Measurements from ENCODE around the gene PXK.
A peak's percentile ranks its signal among the peaks of the same experiment; 100 is the strongest.

The PXK gene

GRCh38 chr3:58394339-58394738 lies 61.6 kb downstream of the PXK start:
- Mint-ChIP-seq H3K36me3 (peaks cover 8% of the 10 kb centered on the region), H3K27me3 (no peaks in the 10 kb centered on the region), H3K4me3 (no peak overlapping the region), H3K9me3 (ENCODE audit: low read depth) (no peaks in the 10 kb centered on the region), H3K27ac (no peak overlapping the region), H3K4me1 (ENCODE audit: low read depth) (no peaks in the 10 kb centered on the region)

- H3K9me3 Mint-ChIP-seq (ENCODE audit: low read depth), result no peaks in the 10 kb centered on the region
- H3K4me3 Mint-ChIP-seq, result no peak overlapping the region
- H3K27ac Mint-ChIP-seq, result no peak overlapping the region
- H3K4me1 Mint-ChIP-seq (ENCODE audit: low read depth), result no peaks in the 10 kb centered on the region
- no peaks in the 10 kb centered on the region for H3K27me3 Mint-ChIP-seq
- peaks cover 5% of the 10 kb centered on the region for H3K36me3 Mint-ChIP-seq
Observed at GRCh38 chr3:58398669-58399333, 66.1 kb downstream of the PXK start.

- no peaks in the 10 kb centered on the region for H3K4me1 Mint-ChIP-seq (ENCODE audit: low read depth)
- no peaks in the 10 kb centered on the region for H3K27me3 Mint-ChIP-seq
- H3K9me3 Mint-ChIP-seq (ENCODE audit: low read depth), result no peaks in the 10 kb centered on the region
- peaks cover 7% of the 10 kb centered on the region for H3K36me3 Mint-ChIP-seq
- no peak overlapping the region for H3K4me3 Mint-ChIP-seq
- H3K27ac Mint-ChIP-seq, result no peak overlapping the region
Observed at GRCh38 chr3:58403513-58404109, 70.9 kb downstream of the PXK start.

- Mint-ChIP-seq H3K27ac (no peak overlapping the region), H3K36me3 (peaks cover 7% of the 10 kb centered on the region), H3K27me3 (no peaks in the 10 kb centered on the region)
Observed at GRCh38 chr3:58404396-58404795, 71.7 kb downstream of the PXK start.

GRCh38 chr3:58408906-58409305 lies 76.2 kb downstream of the PXK start:
- Mint-ChIP-seq H3K9me3 (ENCODE audit: low read depth) (no peaks in the 10 kb centered on the region), H3K27me3 (no peaks in the 10 kb centered on the region), H3K4me3 (no peak overlapping the region), H3K4me1 (ENCODE audit: low read depth) (no peaks in the 10 kb centered on the region), H3K27ac (no peak overlapping the region), H3K36me3 (peaks cover 7% of the 10 kb centered on the region)

More at GRCh38 chr3:58404396-58404795, 71.7 kb downstream of the PXK start:
- H3K9me3 Mint-ChIP-seq (ENCODE audit: low read depth), result no peaks in the 10 kb centered on the region
- no peak overlapping the region for H3K4me3 Mint-ChIP-seq
- no peaks in the 10 kb centered on the region for H3K4me1 Mint-ChIP-seq (ENCODE audit: low read depth)

GRCh38 chr3:58409663-58410062 lies 77.0 kb downstream of the PXK start:
- Mint-ChIP-seq H3K9me3 (ENCODE audit: low read depth) (no peaks in the 10 kb centered on the region), H3K36me3 (peaks cover 7% of the 10 kb centered on the region), H3K27ac (no peak overlapping the region)

GRCh38 chr3:58411036-58411435 lies 78.3 kb downstream of the PXK start:
- H3K27me3 Mint-ChIP-seq, result no peaks in the 10 kb centered on the region
- H3K27ac Mint-ChIP-seq, result no peak overlapping the region
- H3K36me3 Mint-ChIP-seq, result peaks cover 7% of the 10 kb centered on the region
- peaks cover 2% of the 10 kb centered on the region for H3K4me1 Mint-ChIP-seq (ENCODE audit: low read depth)
- H3K9me3 Mint-ChIP-seq (ENCODE audit: low read depth), result no peaks in the 10 kb centered on the region
- H3K4me3 Mint-ChIP-seq, result no peak overlapping the region

More at GRCh38 chr3:58409663-58410062, 77.0 kb downstream of the PXK start:
- peaks cover 2% of the 10 kb centered on the region for H3K4me1 Mint-ChIP-seq (ENCODE audit: low read depth)
- H3K27me3 Mint-ChIP-seq, result no peaks in the 10 kb centered on the region
- H3K4me3 Mint-ChIP-seq, result no peak overlapping the region

- Mint-ChIP-seq H3K9me3 (ENCODE audit: low read depth) (no peaks in the 10 kb centered on the region), H3K27ac (no peak overlapping the region), H3K36me3 (peaks cover 3% of the 10 kb centered on the region), H3K27me3 (no peaks in the 10 kb centered on the region), H3K4me3 (no peak overlapping the region), H3K4me1 (ENCODE audit: low read depth) (peaks cover 2% of the 10 kb centered on the region)
Observed at GRCh38 chr3:58411851-58412830, 79.4 kb downstream of the PXK start.

- Mint-ChIP-seq H3K27ac (no peak overlapping the region), H3K27me3 (no peaks in the 10 kb centered on the region), H3K4me3 (no peak overlapping the region), H3K9me3 (ENCODE audit: low read depth) (no peaks in the 10 kb centered on the region), H3K4me1 (ENCODE audit: low read depth) (peaks cover 2% of the 10 kb centered on the region), H3K36me3 (no peaks in the 10 kb centered on the region)
Observed at GRCh38 chr3:58414538-58415197, 82.0 kb downstream of the PXK start.

- no peak overlapping the region for H3K27ac Mint-ChIP-seq
- peaks cover 2% of the 10 kb centered on the region for H3K4me1 Mint-ChIP-seq (ENCODE audit: low read depth)
- H3K36me3 Mint-ChIP-seq, result no peaks in the 10 kb centered on the region
Observed at GRCh38 chr3:58416191-58416590, 83.5 kb downstream of the PXK start.

GRCh38 chr3:58417075-58417474 lies 84.4 kb downstream of the PXK start:
- H3K9me3 Mint-ChIP-seq (ENCODE audit: low read depth), result no peaks in the 10 kb centered on the region
- H3K4me3 Mint-ChIP-seq, result no peak overlapping the region
- H3K4me1 Mint-ChIP-seq (ENCODE audit: low read depth), result peaks cover 4% of the 10 kb centered on the region
- H3K36me3 Mint-ChIP-seq, result no peaks in the 10 kb centered on the region
- no peaks in the 10 kb centered on the region for H3K27me3 Mint-ChIP-seq
- H3K27ac Mint-ChIP-seq, result no peak overlapping the region

More at GRCh38 chr3:58416191-58416590, 83.5 kb downstream of the PXK start:
- H3K9me3 Mint-ChIP-seq (ENCODE audit: low read depth), result no peaks in the 10 kb centered on the region
- no peak overlapping the region for H3K4me3 Mint-ChIP-seq
- no peaks in the 10 kb centered on the region for H3K27me3 Mint-ChIP-seq

GRCh38 chr3:58418227-58418626 lies 85.5 kb downstream of the PXK start:
- H3K9me3 Mint-ChIP-seq (ENCODE audit: low read depth), result no peaks in the 10 kb centered on the region
- H3K27ac Mint-ChIP-seq, result peak overlapping the region; percentile 10
- no peaks in the 10 kb centered on the region for H3K27me3 Mint-ChIP-seq
- H3K4me1 Mint-ChIP-seq (ENCODE audit: low read depth), result peaks cover 4% of the 10 kb centered on the region
- peaks cover 2% of the 10 kb centered on the region for H3K36me3 Mint-ChIP-seq
- no peak overlapping the region for H3K4me3 Mint-ChIP-seq

- Mint-ChIP-seq H3K27me3 (no peaks in the 10 kb centered on the region), H3K9me3 (ENCODE audit: low read depth) (no peaks in the 10 kb centered on the region), H3K4me3 (no peak overlapping the region), H3K36me3 (peaks cover 2% of the 10 kb centered on the region), H3K4me1 (ENCODE audit: low read depth) (peaks cover 2% of the 10 kb centered on the region), H3K27ac (peak overlapping the region; percentile 34)
Observed at GRCh38 chr3:58419780-58420507, 87.3 kb downstream of the PXK start.

- Mint-ChIP-seq H3K4me3 (no peak overlapping the region), H3K27ac (no peak overlapping the region), H3K36me3 (peaks cover 2% of the 10 kb centered on the region), H3K9me3 (ENCODE audit: low read depth) (no peaks in the 10 kb centered on the region), H3K27me3 (no peaks in the 10 kb centered on the region), H3K4me1 (ENCODE audit: low read depth) (peaks cover 2% of the 10 kb centered on the region)
Observed at GRCh38 chr3:58421004-58421403, 88.3 kb downstream of the PXK start.

Measured in activated naive CD8-positive, alpha-beta T cell (primary cell).